Measurements from ENCODE around the gene CHMP1B.

The CHMP1B gene

GRCh38 chr18:11810379-11810778 is 40.8 kb upstream of the CHMP1B start:
- TF ChIP-seq CTCF (IDR thresholded peaks at IDR 0.05), result no peak

GRCh38 chr18:11811009-11811408 is 40.2 kb upstream of the CHMP1B start:
- TF ChIP-seq CTCF (IDR thresholded peaks at IDR 0.05), result no peak

- no peak for TF ChIP-seq CTCF (IDR thresholded peaks at IDR 0.05)
These were observed 34.0 kb upstream of the CHMP1B start for GRCh38 chr18:11817229-11817628.

- no peak for TF ChIP-seq CTCF (IDR thresholded peaks at IDR 0.05)
These were observed 32.6 kb upstream of the CHMP1B start for GRCh38 chr18:11818486-11819203.

GRCh38 chr18:11819938-11820337 is 31.3 kb upstream of the CHMP1B start:
- no peak for TF ChIP-seq CTCF (IDR thresholded peaks at IDR 0.05)

- no peak for TF ChIP-seq CTCF (IDR thresholded peaks at IDR 0.05)
These were observed 30.5 kb upstream of the CHMP1B start for GRCh38 chr18:11820697-11821096.

- no peak for TF ChIP-seq CTCF (IDR thresholded peaks at IDR 0.05)
These were observed 30.0 kb upstream of the CHMP1B start for GRCh38 chr18:11821208-11821607.
